ENCODE measurements around the gene BMPER. TPM values are rescaled to one million over a fixed set of nuclear protein-coding genes. Genes with fewer than 3 reads are reported as not detected.

The BMPER gene
- total and polyA plus RNA-seq, 8 donors, result 1.9 to 9.5 (median 4.6) TPM; not detected in 1

DNA sequence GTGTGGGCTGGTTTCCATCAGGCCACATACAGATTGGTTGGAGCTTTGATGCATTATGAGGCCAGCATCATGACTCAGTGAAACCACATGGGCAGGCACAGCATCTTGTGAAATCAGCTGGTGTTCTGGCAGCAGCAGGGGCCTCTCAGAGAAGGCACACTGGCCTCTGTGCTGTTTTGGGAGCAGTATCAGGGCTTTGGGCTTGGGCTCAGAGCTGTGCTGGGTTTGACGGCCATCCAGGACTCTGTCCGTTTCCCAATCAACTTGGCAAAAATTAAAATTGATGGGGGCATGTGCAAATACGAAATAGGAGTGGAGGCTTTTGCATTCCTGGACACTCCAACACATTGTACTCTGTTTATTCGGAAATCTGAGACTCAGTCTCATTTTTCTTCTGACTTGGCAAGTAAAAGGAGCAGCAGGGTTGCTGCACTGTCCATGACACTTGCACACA, 190.9 kb downstream of the BMPER start:
- peak overlapping the region in 3 of 5 donors; percentile 32 to 67 (median 39) for H3K27ac ChIP-seq
- 59 to 66% (median 63%) methylated on average over 4 of the region's 4 CpGs for WGBS, 5 donors
- DNase-seq, result peak; percentile 31 to 38

DNA sequence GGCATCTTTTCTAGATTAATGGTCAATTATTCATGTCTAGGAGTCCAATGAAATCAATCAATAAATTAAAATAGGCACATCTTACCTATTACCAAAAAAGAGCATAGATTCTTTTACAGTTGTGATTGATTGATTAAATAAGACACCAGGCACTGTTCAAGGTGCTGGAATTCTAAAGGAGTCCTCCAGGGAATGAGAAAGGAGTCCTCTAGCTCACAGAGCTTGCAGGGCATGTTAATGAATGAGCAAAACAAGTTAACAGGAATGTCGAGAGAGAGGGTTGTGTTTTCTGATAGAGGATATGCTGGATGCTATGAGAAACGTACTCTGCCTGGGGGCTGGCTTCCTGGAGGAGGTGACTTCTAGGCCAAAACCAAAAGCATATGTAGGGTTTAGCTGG, 191.4 kb downstream of the BMPER start:
- no peak for DNase-seq
- peaks cover 0 to 17% (median 8%) of the 10 kb centered on the region in 4 donors for H3K4me1 ChIP-seq
- H3K27me3 ChIP-seq, result no peaks in the 10 kb centered on the region
- TF ChIP-seq EP300 (IDR thresholded peaks at IDR 0.05) (no peak), POLR2A (IDR thresholded peaks at IDR 0.05) (no peak), POLR2AphosphoS5 (IDR thresholded peaks at IDR 0.05) (no peak)
- TF ChIP-seq, protein P1, sequence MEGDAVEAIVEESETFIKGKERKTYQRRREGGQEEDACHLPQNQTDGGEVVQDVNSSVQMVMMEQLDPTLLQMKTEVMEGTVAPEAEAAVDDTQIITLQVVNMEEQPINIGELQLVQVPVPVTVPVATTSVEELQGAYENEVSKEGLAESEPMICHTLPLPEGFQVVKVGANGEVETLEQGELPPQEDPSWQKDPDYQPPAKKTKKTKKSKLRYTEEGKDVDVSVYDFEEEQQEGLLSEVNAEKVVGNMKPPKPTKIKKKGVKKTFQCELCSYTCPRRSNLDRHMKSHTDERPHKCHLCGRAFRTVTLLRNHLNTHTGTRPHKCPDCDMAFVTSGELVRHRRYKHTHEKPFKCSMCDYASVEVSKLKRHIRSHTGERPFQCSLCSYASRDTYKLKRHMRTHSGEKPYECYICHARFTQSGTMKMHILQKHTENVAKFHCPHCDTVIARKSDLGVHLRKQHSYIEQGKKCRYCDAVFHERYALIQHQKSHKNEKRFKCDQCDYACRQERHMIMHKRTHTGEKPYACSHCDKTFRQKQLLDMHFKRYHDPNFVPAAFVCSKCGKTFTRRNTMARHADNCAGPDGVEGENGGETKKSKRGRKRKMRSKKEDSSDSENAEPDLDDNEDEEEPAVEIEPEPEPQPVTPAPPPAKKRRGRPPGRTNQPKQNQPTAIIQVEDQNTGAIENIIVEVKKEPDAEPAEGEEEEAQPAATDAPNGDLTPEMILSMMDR (IDR thresholded peaks at IDR 0.05), result no peak
- no peak overlapping the region for H3K27ac ChIP-seq
- intact Hi-C loops (cut with DNase I; ENCODE audit: low total_unique reads), result no loop called here
- no peak overlapping the region for H3K4me3 ChIP-seq
- no peaks in the 10 kb centered on the region for H3K9me3 ChIP-seq
- WGBS, 5 donors, result 38 to 60% (median 44%) methylated on average over 2 of the region's 2 CpGs
- no peaks in the 10 kb centered on the region for H3K36me3 ChIP-seq

More for the DNA sequence above, 190.9 kb downstream of the BMPER start:
- no peaks in the 10 kb centered on the region for H3K27me3 ChIP-seq
- H3K9me3 ChIP-seq, result no peaks in the 10 kb centered on the region
- H3K36me3 ChIP-seq, result no peaks in the 10 kb centered on the region
- no peak overlapping the region for H3K4me3 ChIP-seq
- intact Hi-C loops (cut with DNase I; ENCODE audit: low total_unique reads), result no loop called here
- TF ChIP-seq POLR2AphosphoS5 (IDR thresholded peaks at IDR 0.05) (peak in 2 of 3 donors; percentile 14 to 38), EP300 (IDR thresholded peaks at IDR 0.05) (no peak)
- TF ChIP-seq, protein P1 (IDR thresholded peaks at IDR 0.05), result no peak
- peaks cover 0 to 17% (median 8%) of the 10 kb centered on the region in 4 donors for H3K4me1 ChIP-seq

DNA sequence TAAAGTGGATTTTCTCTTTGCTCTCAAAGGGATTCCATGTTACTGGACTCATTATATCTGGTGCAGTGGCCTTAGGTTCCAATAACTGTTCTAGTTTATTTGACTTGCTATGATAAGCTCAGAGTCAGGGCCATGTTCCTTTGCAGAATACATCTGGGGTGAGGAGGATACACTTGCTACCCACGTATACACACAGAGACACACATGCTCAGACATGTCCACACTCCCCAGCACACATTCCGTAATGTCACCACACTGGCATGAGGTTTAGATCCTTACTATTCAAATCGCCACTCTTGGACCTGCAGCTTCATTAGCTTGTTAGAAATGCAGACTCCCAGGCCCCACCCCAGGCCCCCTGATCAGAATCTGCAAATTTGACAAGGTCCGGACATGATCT, 195.3 kb downstream of the BMPER start:
- TF ChIP-seq EP300 (IDR thresholded peaks at IDR 0.05) (no peak), POLR2A (IDR thresholded peaks at IDR 0.05) (no peak), POLR2AphosphoS5 (IDR thresholded peaks at IDR 0.05) (no peak)
- TF ChIP-seq, protein P1 (IDR thresholded peaks at IDR 0.05), result no peak
- WGBS, 5 donors, result 71 to 88% (median 74%) methylated on average over 4 of the region's 4 CpGs
- no peak overlapping the region for H3K27ac ChIP-seq
- no peak for DNase-seq
- no peak overlapping the region for H3K4me3 ChIP-seq
- no peaks in the 10 kb centered on the region for H3K27me3 ChIP-seq
- H3K36me3 ChIP-seq, result no peaks in the 10 kb centered on the region
- intact Hi-C loops (cut with DNase I; ENCODE audit: low total_unique reads), result no loop called here
- no peaks in the 10 kb centered on the region for H3K9me3 ChIP-seq
- H3K4me1 ChIP-seq, result peaks cover 0 to 15% (median 3%) of the 10 kb centered on the region in 4 donors

DNA sequence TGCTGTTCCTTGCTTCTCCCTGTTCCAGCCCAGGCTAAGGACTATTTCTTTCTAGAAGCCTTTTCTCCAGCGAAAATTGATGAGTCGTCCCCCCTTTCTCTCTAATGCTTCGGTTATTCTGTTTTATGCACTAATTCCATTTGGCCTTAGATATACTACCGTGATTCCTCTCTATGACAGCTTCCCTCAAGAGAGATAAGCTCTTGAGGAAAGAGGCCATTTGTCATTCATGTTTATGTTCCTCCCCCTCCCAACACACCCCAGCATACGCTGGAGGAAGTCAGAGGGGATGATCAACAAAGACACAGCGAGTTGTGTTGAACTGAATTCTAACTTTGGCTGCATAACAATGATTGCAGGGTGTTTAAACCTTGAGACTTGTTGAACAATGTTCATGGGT, 198.8 kb downstream of the BMPER start:
- peaks cover 0 to 9% (median 0%) of the 10 kb centered on the region in 4 donors for H3K4me1 ChIP-seq
- H3K27ac ChIP-seq, result no peak overlapping the region
- H3K9me3 ChIP-seq, result no peaks in the 10 kb centered on the region
- 45 to 68% (median 65%) methylated on average over 6 of the region's 6 CpGs for WGBS, 5 donors
- no peaks in the 10 kb centered on the region for H3K27me3 ChIP-seq
- DNase-seq, result peak in 1 of 2 donors; percentile 22
- intact Hi-C loops (cut with DNase I; ENCODE audit: low total_unique reads), result no loop called here
- TF ChIP-seq POLR2AphosphoS5 (IDR thresholded peaks at IDR 0.05) (no peak), POLR2A (IDR thresholded peaks at IDR 0.05) (no peak), EP300 (IDR thresholded peaks at IDR 0.05) (no peak)
- TF ChIP-seq, protein P1 (IDR thresholded peaks at IDR 0.05), result no peak
- H3K36me3 ChIP-seq, result no peaks in the 10 kb centered on the region
- H3K4me3 ChIP-seq, result no peak overlapping the region

All from stomach (tissue), 9 donors.